BE2C (cell line): ENCODE data around the gene PNPLA6. TPM values are rescaled to one million over a fixed set of nuclear protein-coding genes. Genes with fewer than 3 reads are reported as not detected.

ENCODE experiments used
- DNase-seq: peaks from one replicate; pipeline ENCODE4 v3.0.0-alpha.2; 2020
- H3K27me3 ChIP-seq: fragments of 250-450 bp; sonication (Bioruptor Pico); 2 replicates; pipeline ENCODE4 v1.5.1; 2020; ENCODE audit warnings: mild to moderate bottlenecking
- H3K36me3 ChIP-seq: fragments of 250-450 bp; sonication (Bioruptor Pico); 2 replicates; pipeline ENCODE4 v1.5.1; 2020; ENCODE audit warnings: mild to moderate bottlenecking
- H3K4me1 ChIP-seq: fragments of 250-450 bp; sonication (Bioruptor Pico); 2 replicates; pipeline ENCODE4 v1.5.1; 2020
- H3K4me3 ChIP-seq: 2 replicates; pipeline ENCODE4 v1.5.1; 2011; ENCODE audit warnings: low read depth, low read length
- H3K9me3 ChIP-seq: fragments of 250-450 bp; sonication (Bioruptor Pico); 2 replicates; pipeline ENCODE4 v1.5.1; 2020
- polyA plus RNA-seq: library from polyadenylated mRNA; unstranded; fragments of >200 nt; gene quantifications from one replicate; pipeline ENCODE4 v1.2.1, GENCODE V29; 2012; ENCODE audit warnings: low read depth, missing spikeins; ENCODE audit not compliant: insufficient read length, insufficient read depth
- TF ChIP-seq, protein P1 (sequence below): IDR thresholded peaks from 2 replicates; pipeline ENCODE4 v1.5.1; 2012; ENCODE audit warnings: mild to moderate bottlenecking, low read depth, low read length

PNPLA6 gene
- polyA plus RNA-seq, result 55.4 TPM

DNA sequence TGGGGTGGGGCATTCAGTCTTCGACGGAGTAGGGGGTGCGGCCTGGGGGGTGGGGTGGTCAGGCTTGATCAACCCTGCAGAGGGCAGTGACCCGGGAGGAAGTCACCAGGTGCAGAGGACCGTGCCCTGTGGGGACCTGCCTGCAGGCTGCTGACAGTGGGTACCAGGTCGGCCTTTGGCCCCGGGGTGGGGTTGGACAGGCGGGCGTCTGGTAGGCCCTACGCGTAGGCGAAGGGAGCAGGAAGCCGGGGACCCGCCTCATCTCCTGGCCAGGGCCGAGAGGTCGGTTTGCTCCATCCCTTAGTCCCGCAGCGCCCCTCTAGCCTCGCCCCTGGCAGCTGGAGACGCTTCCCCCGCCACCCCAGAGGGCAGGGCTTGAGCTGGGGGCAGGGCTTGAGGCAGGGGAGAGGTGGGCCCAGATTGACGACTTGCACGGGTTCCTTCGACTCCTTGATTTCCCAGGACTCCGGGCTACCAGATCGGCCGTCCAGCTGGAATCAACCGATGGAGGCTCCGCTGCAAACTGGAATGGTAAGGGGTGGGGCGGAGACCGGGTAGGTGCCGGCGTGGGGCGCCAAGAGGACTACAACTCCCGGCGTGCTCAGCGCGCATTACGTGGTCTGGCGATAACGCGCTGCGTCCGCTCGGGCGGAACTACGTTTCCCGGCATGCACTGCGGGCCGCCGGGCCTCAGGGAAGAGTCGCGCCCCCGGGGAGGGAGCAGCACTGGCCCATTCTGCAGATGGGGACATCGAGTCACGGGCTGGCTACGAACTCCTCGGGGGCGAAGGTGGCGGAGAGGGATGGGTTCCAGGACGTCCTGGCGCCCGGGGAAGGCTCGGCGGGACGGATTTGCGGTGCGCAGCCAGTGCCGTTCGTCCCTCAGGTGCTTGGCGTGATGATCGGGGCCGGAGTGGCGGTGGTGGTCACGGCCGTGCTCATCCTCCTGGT, at the start of gene PNPLA6:
Gene PNPLA6, plus strand, starts transcription at position 671 of the 951 bp plus-strand sequence. Its CDS starts 72 bp downstream, at position 743.
- no peaks in the 10 kb centered on the region for H3K9me3 ChIP-seq
- H3K4me3 ChIP-seq, result peak within 1 kb of the TSS; percentile 88
- H3K4me1 ChIP-seq, result no peaks in the 10 kb centered on the region
- peak; percentile 96 for DNase-seq
- H3K36me3 ChIP-seq, result no peaks in the 10 kb centered on the region
- no peaks in the 10 kb centered on the region for H3K27me3 ChIP-seq
- TF ChIP-seq, protein P1, sequence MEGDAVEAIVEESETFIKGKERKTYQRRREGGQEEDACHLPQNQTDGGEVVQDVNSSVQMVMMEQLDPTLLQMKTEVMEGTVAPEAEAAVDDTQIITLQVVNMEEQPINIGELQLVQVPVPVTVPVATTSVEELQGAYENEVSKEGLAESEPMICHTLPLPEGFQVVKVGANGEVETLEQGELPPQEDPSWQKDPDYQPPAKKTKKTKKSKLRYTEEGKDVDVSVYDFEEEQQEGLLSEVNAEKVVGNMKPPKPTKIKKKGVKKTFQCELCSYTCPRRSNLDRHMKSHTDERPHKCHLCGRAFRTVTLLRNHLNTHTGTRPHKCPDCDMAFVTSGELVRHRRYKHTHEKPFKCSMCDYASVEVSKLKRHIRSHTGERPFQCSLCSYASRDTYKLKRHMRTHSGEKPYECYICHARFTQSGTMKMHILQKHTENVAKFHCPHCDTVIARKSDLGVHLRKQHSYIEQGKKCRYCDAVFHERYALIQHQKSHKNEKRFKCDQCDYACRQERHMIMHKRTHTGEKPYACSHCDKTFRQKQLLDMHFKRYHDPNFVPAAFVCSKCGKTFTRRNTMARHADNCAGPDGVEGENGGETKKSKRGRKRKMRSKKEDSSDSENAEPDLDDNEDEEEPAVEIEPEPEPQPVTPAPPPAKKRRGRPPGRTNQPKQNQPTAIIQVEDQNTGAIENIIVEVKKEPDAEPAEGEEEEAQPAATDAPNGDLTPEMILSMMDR, result no peak

DNA sequence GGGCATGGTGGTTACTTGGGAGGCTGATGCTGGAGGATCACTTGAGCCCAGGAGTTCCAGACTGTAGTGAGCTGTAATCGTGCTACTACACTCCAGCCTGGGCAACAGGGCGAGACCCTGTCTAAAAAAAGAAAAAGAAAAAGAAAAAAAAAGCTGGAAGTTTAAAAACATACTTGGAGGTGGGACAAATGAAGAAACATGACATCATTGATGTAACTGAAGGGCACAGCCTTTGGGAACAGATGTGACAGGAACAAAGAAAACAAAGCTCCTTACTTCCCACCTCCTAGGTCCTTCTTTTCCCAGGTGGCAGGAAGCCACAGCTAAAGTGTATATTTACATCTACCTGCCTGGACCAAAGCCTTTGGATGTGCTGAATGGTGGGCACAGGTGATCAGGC, 48.6 kb upstream of the PNPLA6 start:
- no peaks in the 10 kb centered on the region for H3K36me3 ChIP-seq
- peaks cover 12% of the 10 kb centered on the region for H3K4me1 ChIP-seq
- H3K4me3 ChIP-seq, result no peak overlapping the region
- no peaks in the 10 kb centered on the region for H3K9me3 ChIP-seq
- TF ChIP-seq, protein P1, result no peak
- no peak for DNase-seq
- no peaks in the 10 kb centered on the region for H3K27me3 ChIP-seq

DNA sequence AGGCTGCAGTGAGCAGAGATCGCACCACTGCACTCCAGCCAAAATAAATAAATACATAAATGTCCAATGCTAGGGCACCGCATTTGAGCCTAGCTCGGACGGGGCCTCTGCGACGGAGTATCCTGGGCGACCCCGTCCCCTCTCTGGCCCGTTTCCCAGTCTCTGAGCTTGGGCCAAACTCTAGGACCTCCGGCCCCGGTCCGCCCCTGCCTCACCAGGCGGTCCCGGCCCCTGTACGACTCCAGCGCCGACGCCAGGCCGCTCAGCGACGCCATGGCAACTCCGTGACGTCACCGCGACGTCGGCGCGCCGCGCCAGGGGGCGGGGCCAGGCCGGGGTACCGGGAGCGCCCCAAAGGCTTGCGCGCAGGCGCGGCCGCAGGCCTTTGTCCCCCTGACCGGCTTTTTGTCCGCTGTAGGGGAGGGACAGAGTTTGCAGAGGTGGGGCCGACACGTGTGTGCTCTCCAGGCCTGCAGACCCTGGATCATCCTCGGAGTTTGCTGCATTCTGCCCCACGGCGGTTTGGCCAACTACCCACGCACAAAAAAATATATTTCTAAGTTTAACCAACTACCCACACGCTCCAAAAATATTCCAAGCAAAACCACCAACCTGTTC, 46.7 kb upstream of the PNPLA6 start, which contains the start of gene PEX11G:
Gene PEX11G, minus strand, starts transcription at position 300 of the 618 bp plus-strand sequence. Its CDS starts 25 bp downstream, at position 275.
- Histone ChIP-seq H3K27me3 (no peaks in the 10 kb centered on the region), H3K4me3 (peak within 1 kb of the TSS; percentile 46), H3K9me3 (no peaks in the 10 kb centered on the region), H3K36me3 (no peaks in the 10 kb centered on the region), H3K4me1 (peaks cover 5% of the 10 kb centered on the region)
- TF ChIP-seq, protein P1, result no peak
- DNase-seq, result peak; percentile 91

DNA sequence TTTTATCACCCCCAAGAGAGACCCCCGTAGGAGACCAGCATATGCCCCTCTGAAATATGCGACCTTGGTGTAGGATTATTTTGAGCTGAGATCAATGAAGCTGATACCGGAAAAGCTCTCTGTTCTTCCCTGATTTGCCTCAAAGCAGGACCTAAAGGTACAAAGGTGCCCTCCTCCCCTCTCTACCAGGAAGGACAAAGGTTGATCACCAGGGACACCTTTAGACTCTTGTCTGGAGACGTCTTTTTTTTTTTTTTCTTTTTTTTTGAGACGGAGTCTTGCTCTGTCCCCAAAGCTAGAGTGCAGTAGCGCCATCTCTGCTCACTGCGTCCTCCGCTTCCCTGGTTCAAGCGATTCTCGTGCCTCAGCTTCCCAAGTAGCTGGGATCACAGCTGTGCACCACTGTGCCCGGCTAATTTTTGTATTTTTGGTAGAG, 45.9 kb upstream of the PNPLA6 start:
- Histone ChIP-seq H3K36me3 (no peaks in the 10 kb centered on the region), H3K27me3 (no peaks in the 10 kb centered on the region), H3K4me1 (peaks cover 5% of the 10 kb centered on the region), H3K4me3 (peak overlapping the region; percentile 46), H3K9me3 (no peaks in the 10 kb centered on the region)
- TF ChIP-seq, protein P1, result no peak
- no peak for DNase-seq

DNA sequence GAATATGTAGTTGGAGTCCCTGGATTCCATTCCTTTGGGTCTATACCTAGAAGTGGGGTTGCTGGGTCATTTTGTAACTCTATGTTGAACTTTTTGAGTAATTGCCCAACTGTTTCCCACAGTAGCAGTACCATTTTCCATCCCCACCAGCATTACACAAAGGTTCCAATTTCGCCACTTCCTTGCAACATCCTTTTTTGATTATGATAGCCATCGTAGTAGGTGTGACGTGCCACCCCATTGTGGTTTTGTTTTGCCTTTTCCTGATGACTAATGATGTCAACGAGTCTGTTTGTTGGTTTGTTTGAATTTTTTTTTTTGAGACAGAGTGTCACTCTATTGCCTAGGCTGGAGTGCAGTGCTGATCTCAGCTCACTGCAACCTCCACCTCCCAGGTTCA, 43.4 kb upstream of the PNPLA6 start:
- Histone ChIP-seq H3K4me3 (no peak overlapping the region), H3K36me3 (no peaks in the 10 kb centered on the region), H3K27me3 (no peaks in the 10 kb centered on the region), H3K9me3 (no peaks in the 10 kb centered on the region), H3K4me1 (peaks cover 5% of the 10 kb centered on the region)
- TF ChIP-seq, protein P1, result no peak
- DNase-seq, result no peak
